ENCODE measurements around the gene FBXL4.
A peak's percentile ranks its signal among the peaks of the same experiment; 100 is the strongest.

FBXL4 gene

DNA sequence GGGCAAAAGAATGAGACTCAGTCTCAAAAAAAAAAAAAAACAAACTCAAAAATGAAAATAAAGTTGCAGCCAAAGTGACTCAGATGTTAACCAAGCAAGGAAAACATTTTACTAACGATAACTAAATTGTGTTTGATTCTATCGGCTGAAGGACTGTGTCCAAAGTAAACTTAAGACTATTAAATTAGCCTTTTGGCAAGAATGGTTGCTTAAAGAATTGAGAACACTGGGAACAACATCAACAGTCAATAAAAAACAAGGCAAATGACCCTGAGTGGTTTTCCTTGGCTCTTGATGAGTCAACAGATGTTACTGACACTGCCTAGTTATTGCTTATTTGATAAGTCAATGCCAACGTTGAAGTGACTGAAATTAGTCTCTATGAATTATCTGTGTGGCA is 76.7 kb downstream of the FBXL4 start:
- Histone ChIP-seq H3K36me3 (ENCODE audit: low read depth) (no peaks in the 10 kb centered on the region), H3K4me1 (ENCODE audit: insufficient read depth, poor library complexity, severe bottlenecking) (peaks cover 11% of the 10 kb centered on the region), H3K4me3 (ENCODE audit: severe bottlenecking) (no peak overlapping the region), H3K27me3 (ENCODE audit: insufficient read depth, poor library complexity, severe bottlenecking) (no peaks in the 10 kb centered on the region), H3K27ac (ENCODE audit: poor library complexity, severe bottlenecking) (no peak overlapping the region), H3K9me3 (ENCODE audit: severe bottlenecking) (no peaks in the 10 kb centered on the region)
- ATAC-seq (ENCODE audit: low read depth) = peak; percentile 64
- TF ChIP-seq, protein P1, sequence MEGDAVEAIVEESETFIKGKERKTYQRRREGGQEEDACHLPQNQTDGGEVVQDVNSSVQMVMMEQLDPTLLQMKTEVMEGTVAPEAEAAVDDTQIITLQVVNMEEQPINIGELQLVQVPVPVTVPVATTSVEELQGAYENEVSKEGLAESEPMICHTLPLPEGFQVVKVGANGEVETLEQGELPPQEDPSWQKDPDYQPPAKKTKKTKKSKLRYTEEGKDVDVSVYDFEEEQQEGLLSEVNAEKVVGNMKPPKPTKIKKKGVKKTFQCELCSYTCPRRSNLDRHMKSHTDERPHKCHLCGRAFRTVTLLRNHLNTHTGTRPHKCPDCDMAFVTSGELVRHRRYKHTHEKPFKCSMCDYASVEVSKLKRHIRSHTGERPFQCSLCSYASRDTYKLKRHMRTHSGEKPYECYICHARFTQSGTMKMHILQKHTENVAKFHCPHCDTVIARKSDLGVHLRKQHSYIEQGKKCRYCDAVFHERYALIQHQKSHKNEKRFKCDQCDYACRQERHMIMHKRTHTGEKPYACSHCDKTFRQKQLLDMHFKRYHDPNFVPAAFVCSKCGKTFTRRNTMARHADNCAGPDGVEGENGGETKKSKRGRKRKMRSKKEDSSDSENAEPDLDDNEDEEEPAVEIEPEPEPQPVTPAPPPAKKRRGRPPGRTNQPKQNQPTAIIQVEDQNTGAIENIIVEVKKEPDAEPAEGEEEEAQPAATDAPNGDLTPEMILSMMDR (IDR thresholded peaks at IDR 0.05; ENCODE audit: poor library complexity, severe bottlenecking) = no peak
- no peak for DNase-seq (ENCODE audit: low spot score)

DNA sequence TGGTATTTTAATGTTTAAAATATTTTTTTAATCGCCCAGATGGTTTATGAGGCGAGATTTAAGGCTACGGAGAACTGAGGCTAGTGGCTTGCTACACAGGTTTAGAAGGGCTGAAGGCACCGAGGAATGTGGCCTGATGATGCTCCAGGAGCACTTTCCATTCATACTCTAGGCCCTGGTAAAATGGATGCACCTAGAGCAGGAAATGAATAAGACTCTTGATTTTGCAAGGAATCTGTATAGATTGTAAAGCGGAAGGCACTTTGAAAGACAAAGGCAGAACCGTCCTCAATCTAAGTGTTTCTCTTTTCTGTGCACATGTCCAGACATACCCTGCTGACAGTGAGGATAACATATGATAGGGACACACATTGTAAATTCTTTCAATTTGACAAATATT is 83.2 kb downstream of the FBXL4 start:
- ATAC-seq (ENCODE audit: low read depth) (no peak), DNase-seq (ENCODE audit: low spot score) (no peak)
- Histone ChIP-seq H3K4me3 (ENCODE audit: severe bottlenecking) (no peak overlapping the region), H3K27me3 (ENCODE audit: insufficient read depth, poor library complexity, severe bottlenecking) (no peaks in the 10 kb centered on the region), H3K36me3 (ENCODE audit: low read depth) (no peaks in the 10 kb centered on the region), H3K27ac (ENCODE audit: poor library complexity, severe bottlenecking) (no peak overlapping the region), H3K9me3 (ENCODE audit: severe bottlenecking) (no peaks in the 10 kb centered on the region), H3K4me1 (ENCODE audit: insufficient read depth, poor library complexity, severe bottlenecking) (no peaks in the 10 kb centered on the region)
- TF ChIP-seq, protein P1 (IDR thresholded peaks at IDR 0.05; ENCODE audit: poor library complexity, severe bottlenecking) = no peak

DNA sequence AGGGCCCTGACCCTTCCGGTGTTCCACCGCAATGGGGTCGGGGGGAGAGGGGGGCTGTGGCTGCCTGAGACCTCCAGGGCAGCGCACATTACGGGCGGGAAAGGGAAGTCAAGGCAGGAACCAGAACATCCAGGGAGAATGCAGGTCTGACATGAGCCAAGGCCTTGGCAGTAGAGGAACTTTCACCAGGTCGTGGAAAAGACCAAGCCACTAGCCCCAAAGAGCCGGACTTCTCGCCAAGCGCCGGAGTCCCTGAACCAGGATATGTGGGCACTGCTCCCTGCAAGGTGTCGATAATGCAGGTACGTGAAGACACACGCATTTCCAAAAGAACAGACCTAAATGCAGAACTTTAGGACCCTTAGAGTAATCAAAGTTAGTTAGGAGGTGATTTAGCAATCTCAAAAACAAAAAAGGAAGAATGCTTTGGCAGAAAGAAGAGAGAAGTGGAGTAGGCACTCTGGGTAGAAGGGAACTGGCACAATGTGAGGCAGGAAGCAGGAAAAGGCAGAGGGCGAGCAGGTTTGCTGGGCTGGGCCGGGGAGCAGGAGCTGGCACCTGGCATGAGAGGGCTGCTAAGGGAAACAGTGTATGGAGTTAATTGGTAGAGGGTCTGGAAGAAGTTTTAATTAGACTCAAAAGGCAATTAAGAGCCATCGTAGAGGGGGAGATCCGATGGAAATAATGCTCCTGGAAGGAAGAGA is 99.1 kb downstream of the FBXL4 start:
- Histone ChIP-seq H3K27me3 (ENCODE audit: insufficient read depth, poor library complexity, severe bottlenecking) (peaks cover 77% of the 10 kb centered on the region), H3K4me3 (ENCODE audit: severe bottlenecking) (no peak overlapping the region), H3K36me3 (ENCODE audit: low read depth) (no peaks in the 10 kb centered on the region), H3K9me3 (ENCODE audit: severe bottlenecking) (no peaks in the 10 kb centered on the region), H3K4me1 (ENCODE audit: insufficient read depth, poor library complexity, severe bottlenecking) (no peaks in the 10 kb centered on the region), H3K27ac (ENCODE audit: poor library complexity, severe bottlenecking) (no peak overlapping the region)
- no peak for DNase-seq (ENCODE audit: low spot score)
- TF ChIP-seq, protein P1 (IDR thresholded peaks at IDR 0.05; ENCODE audit: poor library complexity, severe bottlenecking) = no peak
- ATAC-seq (ENCODE audit: low read depth) = no peak

DNA sequence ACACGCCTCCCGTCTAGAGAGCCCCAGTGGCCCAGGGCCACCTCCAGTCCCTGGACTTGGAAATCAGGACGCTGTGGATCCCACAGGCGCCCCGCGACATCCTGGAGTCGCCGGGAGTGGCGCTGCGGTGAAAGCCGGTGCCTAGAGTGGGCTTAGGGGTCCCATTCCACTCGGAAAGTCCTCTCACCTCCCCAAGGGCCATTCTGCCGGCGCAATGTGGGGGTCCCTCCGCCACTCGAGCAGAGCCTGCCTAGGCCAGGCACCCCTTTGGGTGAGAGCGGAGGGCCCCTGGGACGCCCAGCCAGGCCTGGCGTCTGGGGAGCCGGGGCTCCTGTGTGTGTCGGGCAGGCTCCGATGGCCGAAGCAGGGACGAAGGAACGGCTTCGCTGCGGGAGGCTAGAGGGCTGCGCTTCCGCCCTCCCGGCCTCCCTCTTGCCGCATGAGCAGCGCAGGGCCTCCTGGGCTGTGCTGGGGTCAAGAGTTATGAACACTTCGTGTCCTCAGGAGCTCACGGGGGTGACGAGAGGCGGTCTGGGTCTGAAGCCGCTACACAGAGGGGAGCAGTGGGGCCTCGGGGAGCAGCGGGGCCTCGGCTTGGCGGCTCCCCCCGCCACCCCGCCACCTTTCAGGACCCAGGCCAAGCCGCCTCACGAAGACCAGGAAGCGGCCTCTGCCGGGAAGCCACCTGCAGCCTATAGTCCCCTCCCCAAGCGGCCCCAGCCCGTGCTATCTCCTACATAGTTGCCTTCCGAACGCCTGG is 99.8 kb downstream of the FBXL4 start:
- ATAC-seq (ENCODE audit: low read depth) = peak; percentile 10; the same call in 1 of the 3 replicates

More for the DNA sequence above, 99.8 kb downstream of the FBXL4 start:
- no peak overlapping the region for H3K27ac ChIP-seq (ENCODE audit: poor library complexity, severe bottlenecking)
- no peak overlapping the region for H3K4me3 ChIP-seq (ENCODE audit: severe bottlenecking)
- peak; percentile 39 for DNase-seq (ENCODE audit: low spot score)
- no peaks in the 10 kb centered on the region for H3K4me1 ChIP-seq (ENCODE audit: insufficient read depth, poor library complexity, severe bottlenecking)
- no peaks in the 10 kb centered on the region for H3K9me3 ChIP-seq (ENCODE audit: severe bottlenecking)
- TF ChIP-seq, protein P1 (IDR thresholded peaks at IDR 0.05; ENCODE audit: poor library complexity, severe bottlenecking) = no peak
- H3K27me3 ChIP-seq (ENCODE audit: insufficient read depth, poor library complexity, severe bottlenecking) = peaks cover 84% of the 10 kb centered on the region
- H3K36me3 ChIP-seq (ENCODE audit: low read depth) = no peaks in the 10 kb centered on the region

Data from RWPE2 (cell line).